ENCODE data around the gene ARMC3. TPM values are rescaled to one million over a fixed set of nuclear protein-coding genes. Genes with fewer than 3 reads are reported as not detected.

The ARMC3 gene
- total RNA-seq, 4 donors from 2014 or later = not detected

- intact Hi-C loops (cut with DNase I; ENCODE audit: low total_unique reads) = no loop called here
- WGBS, 2 donors = 90 to 94% methylated on average over 2 of the region's 2 CpGs
- TF ChIP-seq CTCF (IDR thresholded peaks at IDR 0.05) (no peak), POLR2A (IDR thresholded peaks at IDR 0.05) (no peak)
Measured at GRCh38 chr10:23078114-23078513, 150.3 kb downstream of the ARMC3 start.

GRCh38 chr10:23079700-23080099 is 151.8 kb downstream of the ARMC3 start:
- no peak overlapping the region for H3K4me3 ChIP-seq (ENCODE audit: low read depth, poor library complexity, severe bottlenecking)
- no peak for TF ChIP-seq CTCF (IDR thresholded peaks at IDR 0.05)
- no peak for TF ChIP-seq POLR2A (IDR thresholded peaks at IDR 0.05)
- WGBS, 2 donors = 66 to 67% methylated on average over 4 of the region's 4 CpGs
- intact Hi-C loops (cut with DNase I; ENCODE audit: low total_unique reads) = no loop called here
- no peak for DNase-seq (ENCODE audit: low spot score in 2 of 2)

More at GRCh38 chr10:23078114-23078513, 150.3 kb downstream of the ARMC3 start:
- H3K4me3 ChIP-seq (ENCODE audit: low read depth, poor library complexity, severe bottlenecking) = no peak overlapping the region
- DNase-seq (ENCODE audit: low spot score in 2 of 2) = no peak

- intact Hi-C loops (cut with DNase I; ENCODE audit: low total_unique reads) = no loop called here
- no peak for TF ChIP-seq CTCF (IDR thresholded peaks at IDR 0.05)
- no peak for DNase-seq (ENCODE audit: low spot score in 2 of 2)
- 65 to 73% methylated on average over 7 of the region's 7 CpGs for WGBS, 2 donors
- no peak overlapping the region for H3K4me3 ChIP-seq (ENCODE audit: low read depth, poor library complexity, severe bottlenecking)
Measured at GRCh38 chr10:23080262-23080661, 152.4 kb downstream of the ARMC3 start.

- intact Hi-C loops (cut with DNase I; ENCODE audit: low total_unique reads) = no loop called here
- WGBS, 2 donors = 10 to 20% methylated on average over 7 of the region's 7 CpGs
- DNase-seq (ENCODE audit: low spot score in 2 of 2) = no peak
Measured at GRCh38 chr10:23081221-23081750, 153.4 kb downstream of the ARMC3 start.

GRCh38 chr10:23081891-23082290 is 154.0 kb downstream of the ARMC3 start:
- TF ChIP-seq POLR2A (IDR thresholded peaks at IDR 0.05) = no peak
- TF ChIP-seq CTCF (IDR thresholded peaks at IDR 0.05) = no peak
- 84 to 86% methylated on average over 4 of the region's 4 CpGs for WGBS, 2 donors
- intact Hi-C loops (cut with DNase I; ENCODE audit: low total_unique reads) = no loop called here
- no peak overlapping the region for H3K4me3 ChIP-seq (ENCODE audit: low read depth, poor library complexity, severe bottlenecking)
- DNase-seq (ENCODE audit: low spot score in 2 of 2) = no peak

More at GRCh38 chr10:23081221-23081750, 153.4 kb downstream of the ARMC3 start:
- no peak for TF ChIP-seq POLR2A (IDR thresholded peaks at IDR 0.05)
- TF ChIP-seq CTCF (IDR thresholded peaks at IDR 0.05) = no peak
- H3K4me3 ChIP-seq (ENCODE audit: low read depth, poor library complexity, severe bottlenecking) = no peak overlapping the region

Other genes starting within 250 kb of the ARMC3 start
- 10 to 100 TPM in 1 of 4 donors, 1 to 10 TPM in 3; 2.3 to 12.4 (median 6.6) TPM for gene PIP4K2A, start 213.5 kb upstream of the ARMC3 start, total RNA-seq
- 10 to 100 TPM in 1 of 4 donors, 1 to 10 TPM in 3; 3.9 to 15.1 (median 9.1) TPM for gene MSRB2, start 167.5 kb downstream of the ARMC3 start, total RNA-seq

All from lower leg skin (tissue), 4 donors.